KG1 (cell line): ENCODE measurements around the gene CBARP.
"Not testable (repeated sequence)": the region's sequence is repeated elsewhere in the genome, so short reads cannot be mapped to it uniquely, and the experiment has no call there.

Experiments
- DNase-seq: peaks from one replicate; lab custom pipeline; 2025; lab: John Stamatoyannopoulos, UW

CBARP gene

GRCh38 chr19:1213391-1214286 lies 24.2 kb downstream of the CBARP start:
- no peak for DNase-seq

DNA sequence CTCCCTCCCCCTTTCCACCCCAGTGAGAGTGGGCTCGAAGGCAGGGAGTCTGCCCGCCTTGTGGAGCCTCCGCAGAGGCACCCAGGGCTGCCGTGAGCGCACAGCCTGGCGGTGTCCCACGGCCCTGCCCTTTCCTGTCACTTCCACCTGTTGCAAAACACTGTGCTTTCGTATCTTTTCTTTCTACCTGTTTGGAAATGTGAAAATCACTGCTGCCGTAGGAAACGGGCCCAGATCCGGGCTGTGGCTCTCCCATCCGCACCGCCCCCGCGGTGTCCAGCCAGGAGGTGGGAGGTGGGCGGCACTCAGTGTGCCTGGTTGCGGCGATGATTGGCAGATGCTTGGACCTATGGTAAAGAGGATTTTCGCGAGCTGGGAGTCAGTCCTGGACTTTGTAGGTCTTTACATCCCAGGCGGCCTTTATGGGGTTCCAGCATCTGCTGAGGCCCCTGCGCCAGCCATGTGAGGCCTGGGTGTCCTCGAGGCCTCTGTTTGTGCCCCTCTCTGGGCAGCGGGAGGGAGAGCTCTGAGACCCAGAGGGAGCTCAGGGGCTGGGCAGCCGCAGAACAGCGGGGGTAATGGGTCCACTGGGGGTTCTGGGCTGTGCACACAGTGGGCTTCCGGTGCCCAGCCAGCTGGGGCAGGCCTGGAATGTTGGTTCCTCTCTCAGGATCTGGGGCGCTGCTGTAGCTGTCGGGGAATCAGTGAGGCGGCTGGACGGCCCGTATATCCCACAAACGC lies 26.1 kb downstream of the CBARP start:
- DNase-seq, result no peak

GRCh38 chr19:1210227-1210538 lies 27.6 kb downstream of the CBARP start:
- DNase-seq, result no peak

GRCh38 chr19:1208830-1209229 lies 29.0 kb downstream of the CBARP start:
- DNase-seq, result not testable (repeated sequence)

GRCh38 chr19:1206864-1207450 lies 30.8 kb downstream of the CBARP start:
- DNase-seq, result peak; percentile 58

DNA sequence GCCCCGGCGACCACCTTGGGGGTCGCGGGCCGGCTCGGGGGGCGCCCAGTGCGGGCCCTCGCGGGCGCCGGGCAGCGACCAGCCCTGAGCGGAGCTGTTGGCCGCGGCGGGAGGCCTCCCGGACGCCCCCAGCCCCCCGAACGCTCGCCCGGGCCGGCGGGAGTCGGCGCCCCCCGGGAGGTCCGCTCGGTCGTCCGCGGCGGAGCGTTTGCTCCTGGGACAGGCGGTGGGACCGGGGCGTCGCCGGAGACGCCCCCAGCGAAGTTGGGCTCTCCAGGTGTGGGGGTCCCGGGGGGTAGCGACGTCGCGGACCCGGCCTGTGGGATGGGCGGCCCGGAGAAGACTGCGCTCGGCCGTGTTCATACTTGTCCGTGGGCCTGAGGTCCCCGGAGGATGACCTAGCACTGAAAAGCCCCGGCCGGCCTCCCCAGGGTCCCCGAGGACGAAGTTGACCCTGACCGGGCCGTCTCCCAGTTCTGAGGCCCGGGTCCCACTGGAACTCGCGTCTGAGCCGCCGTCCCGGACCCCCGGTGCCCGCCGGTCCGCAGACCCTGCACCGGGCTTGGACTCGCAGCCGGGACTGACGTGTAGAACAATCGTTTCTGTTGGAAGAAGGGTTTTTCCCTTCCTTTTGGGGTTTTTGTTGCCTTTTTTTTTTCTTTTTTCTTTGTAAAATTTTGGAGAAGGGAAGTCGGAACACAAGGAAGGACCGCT lies 31.5 kb downstream of the CBARP start:
- DNase-seq, result no peak

DNA sequence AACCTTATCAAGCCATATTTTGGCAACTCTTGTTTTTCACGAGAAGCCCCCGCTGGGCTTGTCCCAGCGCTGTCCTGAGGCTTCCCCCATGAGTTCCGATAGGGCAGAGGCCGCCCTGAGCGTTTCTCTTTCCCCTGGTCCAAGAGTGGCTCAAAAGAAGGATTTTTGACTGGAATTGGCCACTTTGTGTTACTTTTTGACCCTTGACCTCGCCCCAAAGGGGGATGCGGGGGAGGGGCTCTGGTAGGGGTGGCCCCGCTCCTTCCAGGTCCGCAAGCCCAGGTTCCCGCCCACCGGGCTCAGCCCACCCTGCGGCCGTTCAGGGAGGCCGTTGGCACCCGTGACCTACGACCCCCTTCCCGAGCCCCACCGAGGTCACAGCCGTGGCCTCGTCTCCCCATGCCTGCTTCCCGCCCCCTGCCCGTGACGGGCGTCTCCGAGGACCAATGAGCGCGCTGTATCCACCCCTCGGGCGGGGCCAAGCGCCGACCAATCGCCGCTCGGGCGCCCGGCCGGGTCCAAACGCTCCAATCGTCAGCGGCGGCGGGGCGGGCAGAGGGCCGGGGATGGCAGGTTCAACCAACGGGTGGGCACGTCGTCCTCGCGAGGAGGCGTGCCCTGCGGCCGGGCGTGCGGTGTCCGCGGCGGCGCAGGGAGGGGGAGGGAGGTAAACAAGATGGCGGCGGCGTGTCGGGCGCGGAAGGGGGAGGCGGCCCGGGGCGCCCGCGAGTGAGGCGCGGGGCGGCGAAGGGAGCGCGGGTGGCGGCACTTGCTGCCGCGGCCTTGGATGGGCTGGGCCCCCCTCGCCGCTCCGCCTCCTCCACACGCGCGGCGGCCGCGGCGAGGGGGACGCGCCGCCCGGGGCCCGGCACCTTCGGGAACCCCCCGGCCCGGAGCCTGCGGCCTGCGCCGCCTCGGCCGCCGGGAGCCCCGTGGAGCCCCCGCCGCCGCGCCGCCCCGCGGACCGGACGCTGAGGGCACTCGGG lies 32.4 kb downstream of the CBARP start, which contains the start of gene STK11:
TSS of gene STK11 (plus strand) at position 665 of the 986 bp plus-strand sequence. CDS start 1,136 bp downstream, outside the sequence.
- peak; percentile 91 for DNase-seq

DNA sequence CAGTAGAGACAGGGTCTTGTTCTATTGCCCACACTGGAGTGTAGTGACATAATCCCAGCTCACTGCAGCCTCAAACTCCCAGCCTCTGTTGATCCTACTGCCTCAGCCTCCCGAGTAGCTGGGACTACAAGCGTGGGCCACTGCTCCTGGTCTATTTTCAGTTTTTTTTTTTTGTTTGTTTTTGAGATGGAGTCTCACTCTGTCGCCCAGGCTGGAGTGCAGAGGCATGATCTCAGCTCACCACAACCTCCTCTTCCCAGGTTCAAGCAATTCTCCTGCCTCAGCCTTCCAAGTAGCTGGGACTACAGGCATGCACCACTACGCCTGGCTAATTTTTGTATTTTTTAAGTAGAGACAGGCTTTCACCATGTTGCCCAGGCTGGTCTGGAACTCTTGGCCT lies 37.2 kb downstream of the CBARP start:
- not testable (repeated sequence) for DNase-seq

- no peak for DNase-seq
Measured at GRCh38 chr19:1199531-1199930, 38.3 kb downstream of the CBARP start.

DNA sequence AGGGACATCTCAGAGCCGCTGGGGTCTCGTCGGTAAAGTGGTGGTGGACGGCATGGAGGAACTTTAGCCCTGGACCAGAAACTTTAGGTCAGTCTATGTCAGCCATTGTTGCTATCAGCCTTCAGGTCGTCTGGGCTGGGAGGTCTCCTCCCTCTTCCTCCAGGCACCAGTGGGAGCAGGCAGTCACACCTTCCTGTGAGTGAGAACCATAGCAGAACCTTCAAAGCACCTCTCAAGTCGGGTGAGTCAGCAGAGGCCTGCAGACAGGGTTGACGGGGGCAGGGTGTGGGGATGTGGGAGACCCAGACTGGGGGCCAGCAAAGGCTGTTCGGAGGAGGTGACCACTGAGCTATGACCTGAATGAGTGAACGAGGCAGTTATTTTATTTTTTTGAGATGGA lies 48.4 kb downstream of the CBARP start:
- DNase-seq, result no peak

- DNase-seq, result no peak
Measured at GRCh38 chr19:1183543-1184172, 54.1 kb downstream of the CBARP start.

DNA sequence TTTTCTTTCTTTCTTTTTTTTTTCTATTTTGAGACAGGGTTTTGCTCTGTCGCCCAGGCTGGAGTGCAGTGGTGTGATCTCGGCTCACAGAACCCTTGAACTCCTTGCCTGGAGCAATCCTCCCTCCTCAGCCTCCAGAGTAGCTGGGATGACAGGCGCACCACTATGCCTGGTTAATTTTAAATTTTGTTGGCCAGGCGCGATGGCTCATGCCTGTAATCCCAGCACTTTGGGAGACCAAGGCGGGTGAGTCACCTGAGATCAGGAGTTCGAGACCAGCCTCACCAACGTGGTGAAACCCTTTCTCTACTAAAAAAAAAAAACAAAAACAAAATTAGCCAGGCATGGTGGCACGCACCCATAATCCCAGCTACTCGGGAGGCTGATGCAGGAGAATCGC lies 55.1 kb downstream of the CBARP start:
- DNase-seq, result no peak

- DNase-seq, result no peak
Measured at GRCh38 chr19:1182068-1182467, 55.7 kb downstream of the CBARP start.

GRCh38 chr19:1181606-1182005 lies 56.2 kb downstream of the CBARP start:
- no peak for DNase-seq
